ENCODE results near the gene SMIM38. TPM values are rescaled to one million over a fixed set of nuclear protein-coding genes. Genes with fewer than 3 reads are reported as not detected.

SMIM38 gene
- total and polyA plus RNA-seq, 2 of the 4 experiments (the other 2 are of a cell fraction): under 0.01 to 0.05 TPM

- H3K79me1 ChIP-seq (ENCODE audit: low read depth in 1 of 2, low read length in 2 of 2): no peaks in the 10 kb centered on the region
- DNase-seq: no peak
- ATAC-seq (ENCODE audit: low read depth): no peak
- H4K8ac ChIP-seq (ENCODE audit: low read depth in 2 of 2, low read length in 2 of 2): no peak overlapping the region
- H4K91ac ChIP-seq (ENCODE audit: insufficient read depth, low read depth, low read length): no peak overlapping the region
- H4K5ac ChIP-seq (ENCODE audit: low read depth, low read length): no peak overlapping the region
- no peaks in the 10 kb centered on the region for H3K27me3 ChIP-seq (ENCODE audit: control insufficient read depth, insufficient read depth, low read length)
- no peak overlapping the region for H2AK5ac ChIP-seq (ENCODE audit: low read depth, low read length)
- H3K14ac ChIP-seq (replicated peaks; ENCODE audit: low read depth, low read length): no peak overlapping the region
- no CpG with 5 or more reads among the region's 3 CpGs for WGBS, 2 experiments (ENCODE audit: extremely low coverage in 2 of 2, insufficient read length in 1 of 2)
- no peak overlapping the region for H3K23ac ChIP-seq (ENCODE audit: low read depth, low read length)
- H2BK120ac ChIP-seq (ENCODE audit: low read depth, low read length): no peak overlapping the region
- H2BK20ac ChIP-seq (ENCODE audit: low read depth, low read length): no peak overlapping the region
- peaks cover 3% of the 10 kb centered on the region; the same call in 1 of the 2 replicates for H3K9me1 ChIP-seq (ENCODE audit: insufficient read depth, low read length)
- no peak overlapping the region for H3K56ac ChIP-seq (ENCODE audit: extremely low read depth, insufficient read depth, low read length)
- peaks cover 9% of the 10 kb centered on the region for H3K9me3 ChIP-seq (ENCODE audit: control insufficient read depth, insufficient read depth, low read length)
- no peak overlapping the region for H2BK15ac ChIP-seq (ENCODE audit: low read depth, low read length)
- H3K36me3 ChIP-seq (ENCODE audit: control insufficient read depth, insufficient read depth, low read length): no peaks in the 10 kb centered on the region
- H2AFZ ChIP-seq (replicated peaks; ENCODE audit: low read length, poor library complexity): no peak overlapping the region
- in situ Hi-C loops (cut with MboI; ENCODE audit: low sequenced_read_pairs): no loop called here
- no peak overlapping the region for H3K27ac ChIP-seq (ENCODE audit: insufficient read depth, low read length)
- H2AK9ac ChIP-seq (replicated peaks; ENCODE audit: low read depth, low read length, poor library complexity): no peak overlapping the region
- no peak overlapping the region for H3K4ac ChIP-seq (ENCODE audit: low read depth, low read length)
- H3K18ac ChIP-seq (ENCODE audit: low read depth, low read length): no peak overlapping the region
- H3K9ac ChIP-seq (ENCODE audit: low read depth, low read length): no peak overlapping the region
- H4K20me1 ChIP-seq (ENCODE audit: insufficient read depth, low read length): no peaks in the 10 kb centered on the region
- H3K4me2 ChIP-seq (ENCODE audit: low read depth, low read length): no peak overlapping the region
- H2BK5ac ChIP-seq (ENCODE audit: low read depth, low read length, poor library complexity, severe bottlenecking): no peak overlapping the region
- POLR2A ChIA-PET (ENCODE audit: unreplicated experiment): no interaction called here
- dilution Hi-C loops (cut with HindIII; ENCODE audit: low sequenced_read_pairs, unreplicated experiment): no loop called here
- intact Hi-C loops (cut with micrococcal nuclease): no loop called here
- H3K4me3 ChIP-seq (ENCODE audit: insufficient read depth, low read depth, low read length): no peak overlapping the region
- H3K4me1 ChIP-seq (ENCODE audit: control insufficient read depth, insufficient read depth, low read length): peaks cover 8% of the 10 kb centered on the region
- no TSS peak for BruUV-seq (replicated peaks)
- CTCF ChIA-PET: no interaction called here
- TF ChIP-seq NFE2L2 (IDR thresholded peaks at IDR 0.05; ENCODE audit: low read depth, low read length): no peak
Measured at GRCh38 chr11:69150175-69150574, 5.6 kb upstream of the SMIM38 start.

Data from IMR-90 (cell line).